ENCODE results near the gene LRFN2.

LRFN2 gene

DNA sequence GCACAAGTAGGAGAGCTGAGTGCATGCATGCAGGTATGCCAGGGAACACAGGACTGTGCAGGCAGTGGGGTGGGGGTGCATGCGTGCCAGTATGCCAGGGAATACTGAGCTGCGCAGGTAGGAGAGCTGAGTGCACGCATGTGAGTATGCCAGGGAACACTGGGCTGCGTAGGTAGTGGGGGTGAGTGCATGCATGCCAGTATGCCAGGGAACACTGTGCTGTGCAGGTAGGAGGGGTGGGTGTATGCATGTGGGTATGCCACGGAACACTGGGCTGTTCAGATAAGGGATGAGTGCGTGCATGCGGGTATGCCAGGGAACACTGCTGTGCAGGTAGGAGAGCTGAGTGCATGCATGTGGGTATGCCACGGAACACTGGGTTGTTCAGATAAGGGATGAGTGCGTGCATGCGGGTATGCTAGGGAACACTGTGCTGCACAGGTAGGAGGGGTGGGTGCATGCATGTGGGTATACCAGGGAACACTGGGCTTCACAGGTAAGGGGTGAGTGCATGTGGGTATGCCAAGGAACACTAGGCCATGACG is 77.4 kb downstream of the LRFN2 start:
- no peak for DNase-seq

DNA sequence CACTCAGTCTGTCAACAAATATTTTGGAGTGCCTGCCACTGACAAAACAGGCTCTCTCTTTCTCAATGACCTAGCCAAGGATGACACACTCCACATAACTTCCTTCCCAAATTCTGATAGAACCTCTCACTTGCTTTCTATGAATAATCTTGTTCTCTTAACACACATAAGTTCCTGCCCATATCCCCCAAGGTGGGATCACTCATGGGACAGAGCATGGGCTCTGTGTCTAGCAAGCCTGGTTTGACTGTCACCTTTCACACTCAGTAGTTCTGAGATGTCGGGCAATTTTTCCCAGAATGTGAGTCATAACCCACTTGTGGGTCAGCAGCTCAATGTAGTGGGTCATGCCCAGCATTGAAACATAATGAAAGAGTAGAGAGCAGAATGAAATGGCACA is 78.1 kb downstream of the LRFN2 start:
- DNase-seq = no peak

DNA sequence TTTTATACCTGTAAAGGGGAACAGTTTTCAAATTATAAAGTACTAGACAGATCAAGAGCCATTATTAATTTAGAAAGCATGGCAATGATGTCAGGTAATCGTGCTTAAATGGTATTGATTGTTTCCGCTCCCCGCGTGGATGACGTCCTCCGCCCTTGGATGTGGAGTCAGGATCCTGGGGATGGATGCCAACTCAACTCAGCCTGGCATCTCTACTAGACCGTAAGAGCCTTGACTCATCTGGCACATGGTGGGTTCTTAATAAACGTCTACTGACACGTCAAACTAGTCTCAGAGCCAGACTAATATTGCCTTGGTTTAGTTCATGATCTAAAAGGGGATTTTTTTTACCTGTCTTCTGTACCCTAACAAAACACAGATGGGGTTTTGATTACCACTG is 80.2 kb downstream of the LRFN2 start:
- DNase-seq = no peak

DNA sequence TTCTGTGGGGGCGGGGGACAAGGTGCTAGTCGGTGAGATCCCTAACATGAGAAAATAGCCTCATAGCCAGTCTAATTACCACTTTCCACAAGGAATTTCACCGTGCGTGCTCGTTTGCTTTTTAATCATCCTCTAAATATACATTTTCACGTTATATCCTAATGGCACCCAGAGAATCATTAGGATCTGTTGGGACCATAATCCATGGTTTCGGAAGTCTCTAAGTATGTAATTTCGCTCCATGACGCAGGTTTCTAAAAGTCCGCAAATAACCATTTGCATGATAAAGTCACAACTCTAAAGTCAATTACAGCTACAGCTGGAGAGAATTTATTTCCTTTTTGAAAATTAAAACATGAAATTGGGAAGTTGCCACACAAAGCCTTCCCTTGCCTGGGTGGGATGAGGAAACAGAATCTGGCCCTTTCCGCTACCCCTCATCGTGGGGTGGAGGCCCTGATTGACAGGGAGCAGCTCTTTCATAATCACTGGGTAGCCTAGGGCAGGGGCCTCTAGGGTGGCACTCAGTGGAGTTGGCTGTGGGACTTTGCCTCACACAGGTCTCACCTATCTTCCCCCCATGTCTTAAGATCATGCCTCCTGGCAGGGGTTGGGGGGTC is 81.9 kb downstream of the LRFN2 start:
- DNase-seq = no peak

DNA sequence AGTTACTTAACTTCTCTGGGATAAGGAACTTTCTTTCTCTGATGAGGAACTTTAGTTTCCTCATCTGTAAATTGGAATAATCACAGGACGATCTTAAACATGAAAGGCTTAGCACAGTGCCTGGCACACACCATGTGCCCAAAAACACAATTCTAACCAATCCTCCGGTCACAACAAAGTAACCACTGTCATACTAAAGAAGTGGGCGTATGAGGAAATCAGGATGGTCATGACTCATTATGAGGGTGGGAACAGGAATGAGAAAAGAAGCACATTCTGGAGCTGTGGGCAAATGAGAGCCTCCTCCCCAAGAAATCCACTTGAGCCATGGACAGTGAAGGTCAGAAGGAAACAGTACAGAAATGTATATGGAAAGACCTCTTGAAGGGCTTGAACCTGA is 82.9 kb downstream of the LRFN2 start:
- DNase-seq = no peak

DNA sequence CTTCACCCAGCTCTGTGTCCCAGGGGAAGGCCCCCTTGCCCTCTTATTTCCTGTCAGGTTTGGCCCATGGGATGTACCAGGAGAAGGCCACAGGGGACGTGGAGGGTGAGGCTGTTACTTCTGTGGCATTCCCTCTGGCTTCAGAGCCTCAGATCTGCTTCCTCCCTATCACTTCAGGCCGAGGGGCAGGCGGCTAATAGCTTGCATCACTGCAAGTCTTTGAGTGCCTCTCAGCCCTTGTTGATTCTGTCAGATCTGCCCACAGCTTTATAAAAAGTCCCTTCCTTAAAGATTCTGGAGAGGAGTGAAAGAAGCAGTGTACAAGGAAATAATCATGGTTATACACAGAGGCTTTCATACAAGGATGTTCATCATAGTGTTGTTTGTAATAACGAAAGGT is 86.9 kb downstream of the LRFN2 start:
- no peak for DNase-seq

DNA sequence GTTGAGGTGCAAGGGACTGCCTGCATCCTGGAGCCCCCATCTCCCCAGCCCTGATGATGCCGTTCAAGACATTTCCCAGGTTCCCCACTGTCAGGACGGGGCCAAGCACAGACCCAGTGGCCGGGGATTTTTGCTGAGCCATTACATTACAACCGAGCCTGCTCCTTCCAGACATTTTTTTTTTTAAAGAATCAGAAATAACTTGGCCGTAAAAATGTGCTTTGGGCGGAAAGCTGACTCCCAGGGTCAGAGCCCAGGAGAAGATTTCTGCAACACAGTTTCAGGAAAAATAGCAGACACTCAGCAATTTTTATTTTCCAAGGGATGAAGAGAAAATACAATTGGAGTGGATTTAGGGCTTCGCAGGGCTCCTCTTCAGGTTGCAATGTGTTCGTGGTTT is 87.9 kb downstream of the LRFN2 start:
- DNase-seq = no peak

DNA sequence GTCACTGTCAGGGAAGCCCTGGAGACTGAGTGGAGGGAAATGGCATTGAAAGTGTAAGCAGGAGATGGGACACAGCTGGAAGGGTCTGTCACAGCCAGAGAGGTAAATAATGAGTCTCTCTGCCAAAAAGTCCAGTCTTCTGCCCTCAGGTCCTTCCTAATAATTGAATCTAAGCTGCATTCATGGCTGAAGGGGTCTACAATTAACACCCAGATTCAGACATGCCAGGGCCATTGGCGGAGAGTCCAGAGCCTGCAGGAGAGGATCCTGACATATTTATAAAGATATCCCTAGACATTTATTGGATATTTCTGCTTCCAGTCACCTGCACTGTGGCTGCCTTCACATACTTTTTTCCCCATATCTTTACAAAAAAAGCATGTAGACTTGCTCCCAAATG is 89.0 kb downstream of the LRFN2 start:
- no peak for DNase-seq

DNA sequence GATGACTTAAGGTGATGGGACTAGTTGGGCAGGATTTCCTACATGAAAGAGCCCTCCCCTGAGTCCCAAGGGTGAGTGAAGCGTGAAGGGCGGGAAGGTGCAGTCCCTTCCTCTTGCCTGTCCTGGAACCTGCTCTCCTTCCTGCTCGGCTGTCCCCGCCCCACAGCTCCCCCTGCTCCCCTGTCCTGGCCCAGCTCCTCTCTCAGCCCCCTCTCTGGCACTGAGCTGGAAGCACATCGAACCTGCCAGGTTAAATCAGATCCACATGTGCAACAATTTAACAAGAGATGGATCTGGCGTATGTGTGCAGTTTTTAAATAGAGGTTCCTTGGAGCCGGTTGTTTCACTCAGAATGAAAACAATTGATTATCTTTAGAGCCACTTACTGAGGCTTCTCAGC is 95.0 kb downstream of the LRFN2 start:
- no peak for DNase-seq

DNA sequence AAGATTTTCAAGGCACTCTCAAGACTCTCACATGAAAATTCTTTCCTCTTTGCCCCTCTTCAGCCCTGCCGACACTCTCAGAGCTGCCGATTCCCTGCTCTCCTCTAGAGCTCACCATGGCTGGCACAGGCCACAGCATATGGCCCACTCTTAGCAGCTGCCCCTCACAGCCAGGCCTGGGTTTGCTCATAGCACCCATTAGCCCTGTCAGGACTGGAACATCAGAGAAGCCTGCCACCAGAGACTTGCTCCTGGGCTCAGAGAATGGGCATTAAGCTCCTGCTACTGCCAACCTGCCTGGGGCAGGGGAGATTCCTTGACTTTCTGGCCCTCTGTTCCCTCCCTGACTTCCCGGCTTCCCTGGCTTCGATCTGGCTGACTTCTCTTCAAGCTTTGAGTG is 96.7 kb downstream of the LRFN2 start:
- DNase-seq = no peak

DNA sequence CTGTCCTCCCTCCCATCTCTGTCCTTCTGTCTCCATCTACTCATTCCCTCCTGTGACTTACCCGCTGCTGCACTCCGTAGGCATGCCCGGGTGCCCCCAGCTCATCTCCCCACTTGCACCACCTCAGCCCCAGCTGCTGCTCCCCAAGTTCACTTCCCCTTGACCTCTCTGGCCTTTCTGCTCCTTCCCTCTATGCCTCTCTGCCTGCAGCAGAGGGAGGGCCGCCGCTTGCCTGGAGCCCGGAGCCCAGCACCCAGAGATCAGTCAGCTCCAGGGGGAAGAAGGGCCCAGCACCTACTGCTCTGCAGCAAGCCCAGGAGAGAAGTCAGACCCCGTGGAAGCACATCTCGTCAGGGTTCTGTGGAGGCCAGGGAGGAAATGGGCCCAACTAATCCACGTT is 97.4 kb downstream of the LRFN2 start:
- DNase-seq = no peak

DNA sequence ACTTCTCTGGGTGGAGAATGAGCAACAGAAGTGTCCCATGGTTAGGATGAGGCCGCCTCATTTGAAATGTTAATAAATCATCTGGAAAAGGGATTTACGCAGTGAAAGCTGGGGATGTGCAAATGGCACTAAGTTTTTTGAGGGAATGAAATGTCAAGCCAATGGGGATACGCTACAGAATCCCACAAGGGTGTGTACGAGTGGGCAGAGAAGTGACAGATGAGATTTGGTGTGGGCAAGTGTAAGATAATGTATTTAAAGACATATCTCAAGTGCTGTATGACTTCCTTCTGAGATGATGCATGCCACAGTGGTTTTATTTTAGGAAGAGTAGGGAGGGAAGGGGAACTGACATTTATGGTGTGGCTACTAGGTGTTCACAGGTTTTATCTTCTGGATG is 100.6 kb downstream of the LRFN2 start:
- no peak for DNase-seq

DNA sequence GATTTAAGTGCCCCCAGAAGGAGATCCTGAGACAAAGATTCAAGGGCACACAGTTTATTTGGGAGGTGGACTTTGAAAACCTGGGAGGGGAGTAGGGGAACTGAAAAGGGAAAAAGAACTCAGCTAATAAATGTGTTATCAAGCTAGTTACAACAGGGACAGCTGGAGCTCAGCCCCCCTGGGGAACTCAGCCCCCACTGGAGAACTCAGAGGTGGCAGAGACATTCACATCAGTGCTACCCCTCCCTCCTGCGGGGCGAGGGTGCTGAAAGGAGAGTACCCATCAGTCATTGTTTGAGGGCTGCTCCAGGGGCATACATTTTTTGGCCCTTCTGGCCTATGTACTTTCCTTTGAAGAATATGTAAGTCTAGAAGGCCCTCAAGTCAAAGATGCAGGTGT is 101.4 kb downstream of the LRFN2 start:
- no peak for DNase-seq

DNA sequence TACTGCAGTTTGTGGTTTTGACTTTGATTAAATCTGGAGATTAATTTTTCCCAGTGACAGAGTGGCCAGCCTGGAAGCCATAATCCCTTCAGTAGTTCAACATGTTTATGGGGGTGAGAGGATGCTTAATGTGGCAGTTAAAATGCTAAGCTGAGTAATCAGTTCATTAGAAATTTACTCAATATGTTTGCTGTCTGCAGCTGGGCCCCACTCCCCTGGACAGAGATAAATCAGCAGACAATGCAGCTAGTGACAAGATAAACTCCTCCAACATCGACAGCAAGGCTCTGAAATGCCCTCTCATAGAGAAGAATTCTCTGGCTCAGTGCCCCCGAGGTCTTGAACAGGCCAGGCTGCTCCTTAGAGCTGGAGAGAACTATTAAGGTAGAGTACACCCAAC is 101.9 kb downstream of the LRFN2 start:
- no peak for DNase-seq

DNA sequence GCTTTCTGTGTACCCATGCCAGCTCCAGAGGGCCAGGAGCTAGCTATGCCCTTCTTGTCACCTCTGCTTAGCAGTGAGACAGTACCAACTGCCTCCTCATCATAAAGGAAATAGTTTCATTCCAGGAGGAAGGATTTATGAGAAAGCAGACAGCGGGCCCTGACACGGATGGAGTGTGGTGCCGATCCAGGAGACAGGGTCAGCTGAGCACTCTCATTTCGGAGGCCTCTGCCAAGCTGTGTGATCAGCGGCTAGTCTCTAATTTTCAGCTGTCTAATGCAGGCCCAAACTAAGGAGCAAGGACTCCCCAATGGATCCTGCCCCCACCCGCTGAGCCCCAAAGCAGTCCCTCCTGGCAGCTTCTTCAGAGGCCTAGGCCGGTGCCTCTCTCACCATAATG is 103.1 kb downstream of the LRFN2 start:
- no peak for DNase-seq

DNA sequence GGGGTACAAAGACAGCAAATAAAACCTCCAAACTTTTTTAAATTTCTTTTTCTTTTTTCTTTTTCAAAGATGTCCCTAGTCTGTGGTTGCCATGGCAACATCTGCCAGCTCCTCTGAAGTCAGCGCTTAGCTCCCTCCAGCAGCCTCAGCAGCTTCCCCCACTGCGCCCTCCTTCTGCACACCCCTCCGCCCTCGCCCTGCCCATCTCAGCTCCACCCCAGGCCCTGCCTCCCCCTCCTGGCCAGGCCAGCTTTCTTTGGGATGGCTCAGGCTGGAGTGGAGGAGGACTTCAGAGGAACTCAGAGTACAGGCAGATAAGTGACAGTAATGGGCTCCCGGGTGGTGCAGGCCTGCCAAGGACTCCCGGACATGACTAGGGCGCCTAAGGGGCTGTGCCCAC is 104.6 kb downstream of the LRFN2 start:
- DNase-seq = no peak

DNA sequence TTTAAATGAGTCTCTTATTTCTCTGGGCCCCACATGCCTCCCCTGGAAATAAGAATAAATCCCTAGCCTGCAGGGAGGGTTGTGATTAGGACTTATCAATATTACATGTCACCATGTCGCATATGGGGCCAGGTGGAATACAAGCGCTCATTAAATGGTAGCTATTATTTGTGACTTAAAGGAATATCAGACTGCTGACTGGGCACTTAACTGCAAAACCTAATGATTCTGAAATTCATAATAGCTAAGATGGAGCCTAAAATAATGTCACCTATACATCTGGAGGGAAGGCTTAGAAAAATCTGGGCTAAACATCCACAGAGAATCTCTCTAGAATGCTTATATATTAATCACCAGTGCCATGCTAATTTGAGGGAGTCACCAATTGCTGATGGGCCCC is 106.5 kb downstream of the LRFN2 start:
- DNase-seq = no peak

DNA sequence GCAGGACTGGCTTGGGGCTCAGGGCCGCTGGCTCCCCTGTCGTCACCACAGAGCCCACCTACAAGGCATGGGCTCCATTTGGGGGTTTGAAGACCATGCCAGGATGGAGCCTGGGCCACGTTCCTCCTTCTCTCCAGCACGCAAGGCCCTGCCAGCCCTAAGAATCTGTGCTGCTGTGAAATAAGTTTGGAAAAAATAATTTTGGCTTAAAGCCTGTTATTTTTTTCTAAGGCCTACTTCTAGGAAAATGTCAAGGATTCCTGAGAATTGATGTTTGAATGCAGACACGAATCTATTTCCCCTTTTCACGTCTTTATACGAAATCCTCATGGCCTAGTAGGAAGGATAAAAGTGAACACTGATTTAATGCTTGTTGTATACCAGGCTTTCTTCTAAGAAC is 107.5 kb downstream of the LRFN2 start:
- DNase-seq = no peak

DNA sequence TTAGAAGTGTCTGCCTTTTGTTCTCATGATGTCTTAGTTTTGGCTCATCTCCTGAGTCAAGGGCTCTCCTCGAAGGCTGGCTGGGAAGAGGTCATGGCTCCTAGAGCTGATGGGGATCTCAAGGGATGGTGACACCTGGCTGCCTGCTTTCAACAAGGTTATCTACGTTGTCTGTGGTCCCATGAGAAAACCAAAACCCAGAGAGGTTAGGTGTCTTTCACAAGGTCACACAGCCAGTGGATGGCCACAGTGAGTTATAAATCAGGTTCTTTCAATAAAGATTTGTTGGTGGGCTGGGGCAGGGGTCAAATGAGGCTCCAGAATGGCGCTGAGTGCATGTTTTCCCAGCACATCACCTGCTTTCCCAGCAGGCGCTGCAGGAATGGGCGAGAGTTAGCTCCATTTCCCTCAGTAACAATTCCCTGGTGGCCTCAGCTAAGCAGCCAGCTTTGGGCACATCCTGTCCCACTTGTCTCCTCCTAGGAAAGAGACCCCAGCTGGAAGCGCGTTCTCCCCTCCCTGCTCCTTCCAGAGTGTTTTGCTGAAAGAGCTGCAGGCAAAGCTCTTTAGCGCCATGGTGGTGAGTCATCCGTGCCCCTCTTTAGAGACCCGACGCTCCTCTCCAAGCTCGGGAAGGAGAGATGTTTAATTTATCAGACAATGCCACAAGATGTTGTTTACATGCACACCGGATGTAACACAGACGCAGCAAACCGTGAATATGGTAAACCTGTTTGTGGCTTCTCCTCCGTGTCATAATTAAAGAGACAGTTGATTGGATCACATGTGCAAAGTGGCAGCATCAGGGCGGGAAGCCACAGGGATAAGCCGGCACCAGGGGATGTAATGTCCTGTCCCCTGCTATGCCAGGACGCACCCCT is 109.7 kb downstream of the LRFN2 start:
- DNase-seq = no peak

DNA sequence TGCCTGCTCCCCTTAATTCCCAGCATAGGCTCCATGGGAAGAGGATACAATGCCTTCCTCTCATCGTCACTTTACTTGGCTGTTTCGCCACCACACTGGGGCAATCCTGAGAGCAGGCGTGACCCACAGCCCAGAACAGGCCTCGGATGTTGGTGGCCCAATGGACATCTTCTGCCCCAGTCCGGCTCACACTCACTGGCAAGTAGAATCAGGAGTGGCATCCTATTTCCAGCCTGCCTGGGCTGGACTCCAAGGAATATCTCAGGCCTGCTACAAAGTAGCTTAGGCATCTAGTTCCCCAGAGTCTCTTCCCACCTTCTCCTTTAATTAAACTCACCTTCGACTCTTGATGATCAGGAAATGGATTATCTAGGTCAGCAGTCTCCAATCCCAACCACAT is 110.5 kb downstream of the LRFN2 start:
- DNase-seq = no peak

DNA sequence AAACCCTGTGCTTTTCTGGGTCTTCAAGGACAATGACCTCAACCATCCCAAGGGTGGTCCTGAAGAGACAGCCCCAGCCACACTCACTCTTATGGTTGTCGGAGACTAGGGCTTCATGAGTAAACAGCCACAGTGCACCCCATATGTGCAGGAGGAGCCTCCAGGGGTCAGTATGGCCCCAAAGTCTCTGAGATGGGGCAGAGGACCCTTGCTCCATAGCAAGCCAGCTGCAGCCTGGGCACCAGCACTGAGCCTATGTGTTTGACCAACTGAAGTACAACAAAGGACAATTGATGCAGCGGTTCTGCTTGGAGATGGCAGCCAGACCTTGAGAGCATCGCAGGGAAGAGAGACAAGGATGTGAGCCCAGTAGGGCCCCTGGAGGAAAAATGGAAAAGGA is 112.2 kb downstream of the LRFN2 start:
- peak; percentile 8 for DNase-seq

DNA sequence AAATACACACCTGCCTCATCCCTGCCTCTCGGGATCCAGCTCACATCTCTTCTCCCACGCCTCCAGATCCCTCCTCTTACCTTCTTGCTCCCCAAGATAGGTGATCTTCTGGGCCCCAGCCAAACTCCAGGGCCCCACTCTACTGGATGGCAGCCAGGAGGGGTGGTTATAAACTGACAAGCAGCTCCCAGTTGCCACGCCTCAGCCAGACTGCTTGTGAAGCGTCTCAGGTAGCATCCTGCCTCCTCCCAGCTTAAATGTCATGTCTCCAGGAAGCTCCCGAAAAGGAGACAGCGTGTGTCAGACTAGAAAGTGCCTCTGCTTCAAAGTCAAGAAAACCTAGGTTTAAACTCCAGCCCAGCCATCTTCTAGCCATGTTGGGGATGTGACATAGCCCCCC is 114.1 kb downstream of the LRFN2 start:
- DNase-seq = no peak

DNA sequence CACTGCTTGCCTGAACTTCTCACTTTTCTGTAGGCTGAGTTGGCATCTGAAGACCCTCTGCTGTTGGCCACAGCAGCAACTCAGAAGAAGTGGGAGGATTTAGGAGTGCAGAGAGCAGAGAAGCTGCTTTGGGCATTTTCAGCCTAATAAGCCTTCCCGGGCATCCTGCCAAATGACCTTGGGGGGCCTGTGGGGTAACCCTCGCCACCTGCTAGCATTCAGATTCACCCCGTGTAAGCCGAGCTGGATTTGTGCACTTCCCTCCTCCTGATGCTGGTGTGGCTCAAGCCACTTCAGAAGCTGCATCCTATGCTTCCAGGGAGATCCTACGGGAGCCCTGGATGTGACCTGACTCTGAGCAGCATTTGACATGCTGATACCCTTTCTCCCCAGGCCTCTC is 114.8 kb downstream of the LRFN2 start:
- DNase-seq = no peak

DNA sequence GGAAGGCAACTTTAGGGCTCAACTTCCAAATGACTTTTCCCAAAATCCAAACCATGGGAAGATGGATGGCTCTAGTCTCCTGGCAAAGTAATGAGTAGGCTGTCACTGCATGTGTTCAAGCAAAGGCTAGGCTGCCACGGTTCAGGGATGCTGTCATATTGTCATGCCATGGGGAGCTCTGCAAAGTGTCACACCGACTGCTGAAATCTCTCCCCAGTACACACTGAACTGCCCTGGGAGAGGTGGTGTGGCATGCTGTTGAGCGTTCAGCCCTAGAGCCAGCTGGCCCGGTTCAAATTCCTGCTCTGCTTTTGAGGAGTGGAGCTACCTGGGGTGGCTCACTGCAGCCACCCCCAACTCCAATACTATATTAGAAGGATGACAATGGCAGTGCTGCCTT is 115.9 kb downstream of the LRFN2 start:
- DNase-seq = no peak

DNA sequence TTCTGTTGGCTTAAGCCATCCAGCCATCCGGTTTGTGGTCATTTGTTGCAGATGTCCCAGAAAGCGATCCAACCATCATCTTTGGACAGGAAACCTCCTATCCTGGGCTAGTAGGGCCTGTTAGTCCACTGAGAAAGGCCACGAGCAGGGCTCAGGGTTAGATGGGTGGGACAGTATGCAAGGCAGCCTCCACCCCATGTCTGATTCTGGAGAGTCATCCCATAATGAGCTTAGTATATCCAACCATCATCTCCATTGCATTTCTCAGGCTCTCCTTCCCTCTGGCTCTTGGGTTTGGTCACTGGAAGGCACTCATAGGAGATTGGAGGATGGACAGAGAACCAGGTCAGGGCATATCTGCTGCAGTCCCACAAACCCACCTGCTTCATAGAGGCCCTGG is 117.8 kb downstream of the LRFN2 start:
- no peak for DNase-seq
